ENCODE measurements around the gene MRC2. TPM values are rescaled to one million over a fixed set of nuclear protein-coding genes. Genes with fewer than 3 reads are reported as not detected.
A peak's percentile ranks its signal among the peaks of the same experiment; 100 is the strongest.

MRC2 gene
- total RNA-seq, 3 donors from 2014 or later: 3.4 to 6.2 (median 3.8) TPM

DNA sequence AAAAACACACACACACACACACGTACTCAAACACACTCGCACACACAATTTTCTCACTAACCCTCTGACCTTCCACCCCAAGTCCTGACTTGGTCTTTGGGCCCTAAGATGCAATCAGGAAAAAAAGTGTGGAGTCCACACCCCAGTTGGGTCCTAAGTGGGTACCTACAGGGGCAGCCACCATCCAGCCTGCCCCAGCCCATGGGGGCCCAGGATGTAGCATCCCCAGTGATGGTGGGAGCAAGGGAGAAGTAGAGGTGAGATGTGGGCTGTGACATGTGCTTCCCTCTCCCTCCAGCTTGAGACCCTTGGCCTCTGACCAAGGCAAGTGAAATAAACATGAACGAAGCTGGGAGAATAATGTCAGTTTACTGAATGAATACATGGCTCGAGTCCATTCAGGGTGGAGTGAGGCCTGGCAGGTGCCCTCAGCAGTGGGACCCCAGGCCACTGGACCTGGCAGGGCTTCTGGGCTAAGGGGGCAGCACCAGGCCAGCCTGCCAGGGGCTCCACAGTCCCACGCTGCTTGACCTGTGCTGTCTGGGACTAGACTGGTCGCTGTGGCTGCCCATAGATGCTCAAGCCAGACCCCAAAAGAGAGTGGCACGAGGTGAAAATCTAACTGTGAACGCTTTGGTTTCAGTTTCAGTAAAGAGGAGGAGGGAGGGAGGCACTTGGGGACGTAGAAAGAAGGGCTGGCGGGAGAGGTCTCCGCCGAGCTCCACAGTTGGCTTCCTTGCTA, 73.7 kb downstream of the MRC2 start:
- Mint-ChIP-seq H3K4me1 (ENCODE audit: low read depth) (peaks cover 14% of the 10 kb centered on the region), H3K36me3 (ENCODE audit: insufficient read depth) (no peaks in the 10 kb centered on the region), H3K9me3 (no peaks in the 10 kb centered on the region), H3K27me3 (ENCODE audit: low read depth) (peaks cover 7% of the 10 kb centered on the region), H3K4me3 (no peak overlapping the region)
- ATAC-seq: no peak
- DNase-seq: no peak

DNA sequence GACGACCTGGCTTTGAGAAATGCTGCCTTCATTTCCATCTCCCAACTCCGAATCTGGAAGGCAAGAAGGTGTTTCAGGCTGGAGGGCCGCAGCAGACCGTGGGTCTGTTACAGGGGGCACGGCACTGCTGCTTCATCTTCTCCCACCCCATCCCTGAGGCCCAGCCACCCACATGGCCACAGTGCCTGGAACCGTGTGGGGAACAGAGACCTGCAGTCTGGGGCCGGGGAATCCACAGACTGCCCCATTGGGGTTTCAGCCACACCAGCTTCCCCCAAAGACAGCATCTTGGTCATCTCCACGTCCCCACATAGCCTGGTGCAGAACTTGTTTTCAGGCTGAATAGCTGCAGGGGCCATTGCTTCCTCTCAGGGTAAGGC, 74.2 kb downstream of the MRC2 start:
- Mint-ChIP-seq H3K4me1 (ENCODE audit: low read depth) (peaks cover 14% of the 10 kb centered on the region), H3K36me3 (ENCODE audit: insufficient read depth) (no peaks in the 10 kb centered on the region)

DNA sequence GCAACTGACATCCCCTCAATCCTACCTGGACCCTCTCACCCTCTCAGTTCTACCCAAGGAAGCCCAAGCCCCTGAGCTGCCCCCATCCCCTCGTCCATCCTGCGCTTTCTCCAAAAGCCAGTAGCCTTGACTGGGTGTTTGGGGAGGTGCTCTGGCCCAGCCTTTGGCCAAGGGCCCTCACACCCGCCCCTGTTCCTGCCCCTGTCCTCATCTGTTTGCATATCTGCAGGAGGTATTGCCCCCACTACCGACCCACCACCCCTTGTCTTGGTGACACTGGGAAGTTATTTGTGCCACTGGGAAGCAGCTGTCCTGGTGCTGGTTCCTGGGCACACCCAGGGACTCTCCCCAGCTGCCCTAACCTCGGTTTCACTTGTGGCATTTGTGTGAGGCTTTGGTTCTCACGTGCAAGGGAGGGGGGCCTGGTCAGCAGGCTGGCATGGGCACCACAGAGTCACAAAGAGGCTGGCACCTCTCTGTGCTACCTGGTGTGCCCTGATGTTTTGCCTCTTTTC, 75.3 kb downstream of the MRC2 start:
- DNase-seq (no peak), ATAC-seq (no peak)
- H3K36me3 Mint-ChIP-seq (ENCODE audit: insufficient read depth): no peaks in the 10 kb centered on the region
- H3K4me3 Mint-ChIP-seq: no peak overlapping the region
- H3K9me3 Mint-ChIP-seq: no peaks in the 10 kb centered on the region
- peaks cover 7% of the 10 kb centered on the region for H3K27me3 Mint-ChIP-seq (ENCODE audit: low read depth)
- peaks cover 14% of the 10 kb centered on the region for H3K4me1 Mint-ChIP-seq (ENCODE audit: low read depth)

More for the DNA sequence above, 74.2 kb downstream of the MRC2 start:
- ATAC-seq (no peak), DNase-seq (no peak)
- H3K9me3 Mint-ChIP-seq: no peaks in the 10 kb centered on the region
- H3K27me3 Mint-ChIP-seq (ENCODE audit: low read depth): peaks cover 7% of the 10 kb centered on the region
- no peak overlapping the region for H3K4me3 Mint-ChIP-seq

DNA sequence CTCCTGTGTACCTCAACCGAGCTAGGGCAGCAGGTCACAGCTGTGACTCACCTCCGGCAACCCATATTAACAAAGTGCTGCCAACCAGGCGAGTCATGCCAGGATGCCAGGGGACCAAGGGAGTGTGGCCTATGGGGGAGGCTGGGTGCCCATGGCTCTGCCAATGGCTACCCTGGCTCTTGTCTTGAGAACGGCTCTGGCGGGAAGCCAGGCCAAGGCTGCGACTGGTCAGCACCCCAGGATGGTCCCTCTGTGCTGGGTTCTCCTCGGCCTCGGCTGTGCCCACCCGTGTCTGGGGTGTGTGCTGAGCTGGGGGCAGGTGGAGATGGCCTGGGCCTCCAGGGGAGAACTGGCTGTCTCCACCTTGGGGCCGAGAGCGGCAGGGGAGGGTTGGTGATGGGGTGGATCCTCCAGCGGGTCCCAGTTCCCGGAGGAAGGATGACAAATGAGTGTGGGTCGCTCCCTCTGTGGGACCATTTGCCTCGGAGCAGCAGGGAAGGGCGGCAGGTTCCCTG, 75.8 kb downstream of the MRC2 start:
- peaks cover 14% of the 10 kb centered on the region for H3K4me1 Mint-ChIP-seq (ENCODE audit: low read depth)
- no peaks in the 10 kb centered on the region for H3K36me3 Mint-ChIP-seq (ENCODE audit: insufficient read depth)
- ATAC-seq (peak; percentile 29 to 41), DNase-seq (no peak)
- H3K27me3 Mint-ChIP-seq (ENCODE audit: low read depth): peaks cover 7% of the 10 kb centered on the region
- peak overlapping the region; percentile 59 for H3K4me3 Mint-ChIP-seq
- H3K9me3 Mint-ChIP-seq: no peaks in the 10 kb centered on the region

DNA sequence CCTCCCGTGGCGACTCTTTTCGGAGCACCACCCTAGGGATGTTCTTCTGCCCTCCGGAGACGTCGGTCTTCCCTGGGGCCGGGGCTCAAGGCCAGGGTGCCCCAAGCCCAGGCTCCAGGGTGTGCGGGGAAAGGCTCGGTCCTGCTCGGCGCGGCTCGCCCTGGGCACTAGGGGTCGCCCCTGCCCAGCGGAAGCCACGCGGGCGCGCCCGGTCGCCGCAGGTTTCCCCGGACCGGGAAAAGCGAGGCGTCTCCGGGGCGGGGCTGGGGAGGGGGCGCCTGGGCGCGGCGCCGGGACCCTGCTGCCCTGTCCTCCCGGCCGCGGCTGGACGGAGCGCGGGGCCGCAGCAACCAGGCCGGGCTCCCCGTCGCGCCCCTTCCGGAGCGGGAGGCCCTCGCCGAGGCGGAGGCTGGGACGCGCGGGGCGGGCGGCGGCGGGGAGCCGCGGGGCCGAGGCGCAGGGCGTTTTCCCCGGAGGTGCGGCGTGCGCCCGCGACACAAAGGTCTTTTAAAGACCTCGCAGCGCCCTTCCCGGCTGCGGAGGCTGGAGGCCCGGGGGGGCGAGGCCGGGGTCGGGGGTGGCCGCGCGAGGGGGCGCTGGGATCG, 76.4 kb downstream of the MRC2 start:
- no peaks in the 10 kb centered on the region for H3K9me3 Mint-ChIP-seq
- ATAC-seq (peak; percentile 92), DNase-seq (peak; percentile 68)
- peaks cover 7% of the 10 kb centered on the region for H3K27me3 Mint-ChIP-seq (ENCODE audit: low read depth)
- no peaks in the 10 kb centered on the region for H3K36me3 Mint-ChIP-seq (ENCODE audit: insufficient read depth)
- peaks cover 14% of the 10 kb centered on the region for H3K4me1 Mint-ChIP-seq (ENCODE audit: low read depth)
- peak overlapping the region; percentile 59 for H3K4me3 Mint-ChIP-seq

DNA sequence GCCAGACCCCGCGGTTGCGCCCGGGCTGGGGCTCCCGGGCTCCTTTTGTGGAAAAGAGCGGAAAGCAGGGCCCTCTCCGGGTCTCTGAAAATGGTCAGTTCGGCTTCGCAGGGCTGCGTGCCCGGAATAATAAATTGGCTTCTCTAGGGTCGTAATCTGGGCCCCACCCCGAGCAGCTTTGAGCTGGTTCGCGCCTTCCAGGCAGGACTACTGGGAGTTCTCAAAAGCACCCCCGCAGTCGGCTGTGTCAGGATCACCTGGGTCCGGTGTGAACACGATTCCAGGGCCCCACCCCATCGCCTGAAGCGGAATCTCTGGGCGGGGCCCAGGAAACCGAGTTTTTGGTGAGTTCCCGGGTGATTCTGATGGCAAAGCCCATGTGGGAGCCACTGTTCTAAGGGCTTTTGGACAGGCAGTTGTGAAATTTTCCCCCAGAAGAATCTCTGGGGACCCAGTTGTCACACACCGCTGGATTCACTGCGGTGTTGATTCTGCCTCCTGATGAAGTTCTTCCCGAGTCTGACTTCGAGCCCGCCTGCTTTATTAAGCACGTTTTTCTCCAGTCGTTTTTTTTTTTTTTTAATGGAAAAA, 77.0 kb downstream of the MRC2 start:
- Mint-ChIP-seq H3K27me3 (ENCODE audit: low read depth) (peaks cover 7% of the 10 kb centered on the region), H3K4me1 (ENCODE audit: low read depth) (peaks cover 14% of the 10 kb centered on the region), H3K4me3 (peak overlapping the region; percentile 71), H3K36me3 (ENCODE audit: insufficient read depth) (no peaks in the 10 kb centered on the region), H3K9me3 (no peaks in the 10 kb centered on the region)
- DNase-seq (no peak), ATAC-seq (peak in 1 of 2 donors; percentile 5)

DNA sequence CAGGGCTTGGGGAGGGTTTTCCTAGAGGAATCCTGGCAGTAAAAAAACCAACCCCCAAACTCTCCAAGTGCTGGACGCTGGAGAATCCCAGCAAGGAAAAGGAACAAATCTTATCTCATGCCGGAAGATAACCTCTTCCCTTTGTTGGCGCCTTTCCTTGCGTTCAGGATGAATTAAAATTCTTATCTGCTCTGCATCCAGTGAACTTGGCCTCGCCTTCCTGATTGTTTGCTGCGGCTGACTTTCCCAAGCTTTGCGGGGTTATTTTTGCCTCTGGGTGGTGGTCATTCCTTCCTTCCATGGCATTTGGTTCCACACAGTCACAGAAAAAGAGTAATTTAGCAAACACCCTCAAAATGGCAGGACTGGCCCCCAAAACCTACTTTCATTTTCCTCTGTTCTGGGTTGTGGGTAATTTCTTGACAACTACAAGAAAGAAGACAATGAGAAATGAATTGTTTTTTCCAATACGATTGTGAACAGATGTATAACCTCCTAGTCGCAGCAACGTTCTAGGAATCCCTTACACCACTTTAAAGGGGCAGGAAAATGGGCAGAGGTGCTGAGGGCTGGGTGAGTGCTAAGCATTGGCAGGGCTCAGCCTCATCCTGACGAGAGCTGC, 77.8 kb downstream of the MRC2 start:
- DNase-seq (no peak), ATAC-seq (no peak)
- H3K9me3 Mint-ChIP-seq: no peaks in the 10 kb centered on the region
- peaks cover 7% of the 10 kb centered on the region for H3K27me3 Mint-ChIP-seq (ENCODE audit: low read depth)
- peak overlapping the region; percentile 64 for H3K4me3 Mint-ChIP-seq
- no peaks in the 10 kb centered on the region for H3K36me3 Mint-ChIP-seq (ENCODE audit: insufficient read depth)
- H3K4me1 Mint-ChIP-seq (ENCODE audit: low read depth): peaks cover 14% of the 10 kb centered on the region

DNA sequence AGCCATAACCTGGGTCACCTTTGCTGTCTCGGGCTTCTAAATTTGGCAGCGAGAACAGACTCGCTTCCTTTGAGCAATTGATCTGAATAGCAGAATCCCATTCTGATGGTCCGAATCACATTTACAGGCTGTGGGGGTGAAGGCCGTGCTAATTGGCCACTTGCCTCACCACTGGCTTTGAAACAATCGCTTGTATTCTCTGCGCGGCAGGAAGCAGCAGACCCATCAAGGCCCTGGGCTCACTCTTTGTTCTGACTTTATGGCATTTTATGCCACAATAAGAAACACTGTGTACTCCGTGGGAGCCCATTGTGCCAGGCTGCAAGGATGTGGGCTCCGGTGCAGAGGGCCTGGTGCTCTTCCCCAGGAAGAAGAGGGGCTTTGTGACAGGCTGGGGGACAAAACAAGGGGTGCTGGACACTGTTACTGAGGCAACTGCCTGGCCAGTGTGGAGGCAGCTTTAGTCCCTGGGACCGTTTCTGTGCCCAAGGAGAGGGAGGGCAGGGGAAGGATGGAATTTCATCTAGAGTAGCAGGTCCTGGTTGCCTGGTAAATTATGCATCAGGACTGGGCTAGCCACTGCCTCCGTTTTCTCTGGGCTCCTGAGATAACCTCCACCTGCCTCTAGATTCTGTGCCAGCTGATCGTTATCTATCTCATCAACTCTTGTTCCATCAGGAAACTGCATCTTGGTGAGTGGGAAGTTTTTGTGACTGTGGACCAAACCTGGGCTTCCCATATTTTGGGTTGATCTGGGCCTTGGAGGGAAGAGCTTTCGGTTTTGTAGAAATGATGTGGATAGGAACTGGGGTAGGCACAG, 78.5 kb downstream of the MRC2 start:
- Mint-ChIP-seq H3K4me3 (no peak overlapping the region), H3K9me3 (no peaks in the 10 kb centered on the region), H3K4me1 (ENCODE audit: low read depth) (peaks cover 14% of the 10 kb centered on the region), H3K27me3 (ENCODE audit: low read depth) (peaks cover 7% of the 10 kb centered on the region), H3K36me3 (ENCODE audit: insufficient read depth) (no peaks in the 10 kb centered on the region)
- no peak for DNase-seq
- no peak for ATAC-seq

DNA sequence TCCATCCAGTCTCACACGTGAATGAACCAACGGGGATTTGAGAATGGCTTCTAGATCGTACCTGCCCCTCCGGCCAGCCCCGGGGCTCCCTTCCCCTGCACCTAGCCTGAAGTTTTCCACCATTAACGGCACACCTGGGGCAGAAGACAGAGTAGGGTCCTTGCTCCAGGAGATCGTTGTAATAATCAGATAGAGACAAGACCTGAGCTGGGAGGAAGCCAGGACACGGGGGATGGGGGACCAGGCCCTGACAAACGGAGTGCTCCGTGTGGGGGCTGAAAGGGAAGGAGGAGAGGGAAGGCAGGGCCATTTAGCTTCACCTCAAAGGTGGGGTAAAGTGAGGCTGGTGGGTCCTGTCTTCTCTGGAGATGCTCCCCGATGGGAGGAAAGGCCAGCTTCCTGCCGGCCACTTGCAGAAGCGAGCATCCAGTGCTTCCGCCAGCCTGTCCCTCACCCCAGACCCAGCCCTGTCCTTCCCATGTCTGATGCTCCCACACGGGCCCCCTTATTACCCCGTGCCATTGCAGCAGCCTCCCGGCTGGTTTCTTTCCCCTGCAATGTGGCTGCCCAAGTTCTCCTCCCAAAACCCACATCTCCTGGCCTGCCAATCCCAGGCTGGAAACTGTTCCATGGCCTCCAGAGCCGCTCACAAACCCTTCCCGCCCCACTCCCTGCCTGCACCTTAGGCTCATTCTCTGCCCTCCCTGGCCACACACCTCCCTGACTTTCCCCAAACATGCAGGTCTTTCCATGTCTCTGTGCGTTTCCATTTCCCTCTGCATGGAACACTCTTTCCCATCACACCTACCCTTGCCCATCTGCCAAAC, 79.3 kb downstream of the MRC2 start:
- peaks cover 14% of the 10 kb centered on the region for H3K4me1 Mint-ChIP-seq (ENCODE audit: low read depth)
- H3K36me3 Mint-ChIP-seq (ENCODE audit: insufficient read depth): no peaks in the 10 kb centered on the region
- ATAC-seq (no peak), DNase-seq (no peak)
- H3K4me3 Mint-ChIP-seq: no peak overlapping the region
- no peaks in the 10 kb centered on the region for H3K9me3 Mint-ChIP-seq
- H3K27me3 Mint-ChIP-seq (ENCODE audit: low read depth): peaks cover 7% of the 10 kb centered on the region

DNA sequence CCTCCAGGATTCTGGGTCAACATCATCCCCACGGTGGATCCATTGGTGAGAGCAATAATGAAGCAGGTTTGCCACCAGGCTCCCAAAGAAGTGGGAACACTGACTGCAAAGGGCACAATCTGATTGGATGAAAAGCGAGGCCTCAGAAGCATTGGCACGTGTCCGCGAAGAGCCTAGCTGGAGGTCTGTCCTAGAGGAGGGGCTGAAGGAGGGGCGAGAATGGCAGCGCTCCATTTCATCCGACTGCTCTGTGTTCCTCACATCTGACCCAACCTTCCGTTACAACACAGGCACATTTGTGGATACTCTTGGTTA, 79.9 kb downstream of the MRC2 start:
- peaks cover 7% of the 10 kb centered on the region for H3K27me3 Mint-ChIP-seq (ENCODE audit: low read depth)
- H3K36me3 Mint-ChIP-seq (ENCODE audit: insufficient read depth): no peaks in the 10 kb centered on the region
- ATAC-seq (no peak), DNase-seq (no peak)
- no peak overlapping the region for H3K4me3 Mint-ChIP-seq
- peaks cover 14% of the 10 kb centered on the region for H3K4me1 Mint-ChIP-seq (ENCODE audit: low read depth)
- H3K9me3 Mint-ChIP-seq: no peaks in the 10 kb centered on the region

DNA sequence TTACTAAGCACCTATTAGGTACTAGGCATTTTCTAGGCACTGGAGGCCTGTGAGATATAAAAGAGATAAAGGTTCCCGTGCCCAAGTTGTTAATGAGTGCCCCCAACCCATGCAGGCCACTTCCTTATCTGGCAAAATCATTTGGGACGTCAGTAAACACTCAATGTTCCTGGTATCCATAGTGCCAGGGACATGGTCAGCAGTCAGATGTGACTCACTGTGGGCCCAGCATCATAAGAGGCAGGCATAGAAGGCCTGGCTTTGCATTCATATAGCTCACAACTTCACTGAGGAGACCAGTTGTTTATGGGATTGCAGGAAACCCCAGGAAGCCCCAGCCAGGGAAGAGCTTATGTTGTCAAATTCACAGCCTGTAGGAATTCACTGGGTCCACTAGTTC, 81.1 kb downstream of the MRC2 start:
- H3K4me1 Mint-ChIP-seq (ENCODE audit: low read depth): peaks cover 12% of the 10 kb centered on the region
- DNase-seq: no peak
- no peak for ATAC-seq
- no peaks in the 10 kb centered on the region for H3K36me3 Mint-ChIP-seq (ENCODE audit: insufficient read depth)
- no peak overlapping the region for H3K4me3 Mint-ChIP-seq
- H3K9me3 Mint-ChIP-seq: no peaks in the 10 kb centered on the region
- H3K27me3 Mint-ChIP-seq (ENCODE audit: low read depth): peaks cover 4% of the 10 kb centered on the region

DNA sequence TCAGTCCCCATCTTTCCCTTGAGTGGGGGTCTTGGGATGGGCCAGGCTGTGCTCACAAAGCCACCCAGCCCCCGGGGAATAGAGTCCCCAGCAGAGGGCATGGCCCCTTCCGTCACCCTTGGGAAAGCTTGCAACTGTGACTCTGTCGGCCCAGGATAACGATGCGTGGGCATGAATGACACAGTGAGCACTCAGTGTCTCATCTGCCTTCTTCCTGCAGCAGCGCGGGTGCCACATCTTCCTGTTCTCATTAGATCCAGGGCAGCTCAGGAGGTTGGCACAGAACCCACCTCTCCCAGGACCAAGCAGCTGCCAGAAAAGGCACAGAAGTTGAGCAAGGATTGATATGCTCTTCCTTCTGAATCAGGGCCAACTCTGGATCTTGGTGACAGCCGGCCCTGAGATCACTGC, 84.7 kb downstream of the MRC2 start:
- Mint-ChIP-seq H3K9me3 (no peaks in the 10 kb centered on the region), H3K27me3 (ENCODE audit: low read depth) (no peaks in the 10 kb centered on the region), H3K4me3 (no peak overlapping the region), H3K4me1 (ENCODE audit: low read depth) (no peaks in the 10 kb centered on the region), H3K36me3 (ENCODE audit: insufficient read depth) (no peaks in the 10 kb centered on the region)
- DNase-seq: no peak
- ATAC-seq: no peak

Data from activated T-cell treated with anti-CD3 and anti-CD28 coated beads, Interleukin-2, amount 50 U/mL, for 4 hours (primary cell).